ENCODE data around the gene ANKS1B. TPM values are rescaled to one million over a fixed set of nuclear protein-coding genes. Genes with fewer than 3 reads are reported as not detected.
A peak's percentile ranks its signal among the peaks of the same experiment; 100 is the strongest.

ANKS1B gene
- total RNA-seq: not detected
- total RNA-seq (2013): not detected

- Mint-ChIP-seq H3K4me1 (peaks cover 0 to 6% of the 10 kb centered on the region in 2 donors), H3K4me3 (peak within 1 kb of the TSS; percentile 25), H3K9me3 (no peaks in the 10 kb centered on the region), H3K27ac (no peak within 1 kb of the TSS), H3K27me3 (ENCODE audit: low read depth in 2 of 2) (peaks cover 33 to 40% of the 10 kb centered on the region in 2 donors), H3K36me3 (no peaks in the 10 kb centered on the region)
- under 1% methylated on average over 98 of the region's 98 CpGs for WGBS (ENCODE audit: insufficient coverage)
- DNase-seq (no peak), ATAC-seq (no peak)
- peaks cover 5% of the 10 kb centered on the region for H3K4me1 ChIP-seq (ENCODE audit: control insufficient read depth, insufficient read depth, low read length)
- no peak within 1 kb of the TSS for H3K27ac ChIP-seq (ENCODE audit: low read length)
- H3K9me3 ChIP-seq (ENCODE audit: control insufficient read depth, insufficient read depth, low read length): no peaks in the 10 kb centered on the region
- TF ChIP-seq, protein P1, sequence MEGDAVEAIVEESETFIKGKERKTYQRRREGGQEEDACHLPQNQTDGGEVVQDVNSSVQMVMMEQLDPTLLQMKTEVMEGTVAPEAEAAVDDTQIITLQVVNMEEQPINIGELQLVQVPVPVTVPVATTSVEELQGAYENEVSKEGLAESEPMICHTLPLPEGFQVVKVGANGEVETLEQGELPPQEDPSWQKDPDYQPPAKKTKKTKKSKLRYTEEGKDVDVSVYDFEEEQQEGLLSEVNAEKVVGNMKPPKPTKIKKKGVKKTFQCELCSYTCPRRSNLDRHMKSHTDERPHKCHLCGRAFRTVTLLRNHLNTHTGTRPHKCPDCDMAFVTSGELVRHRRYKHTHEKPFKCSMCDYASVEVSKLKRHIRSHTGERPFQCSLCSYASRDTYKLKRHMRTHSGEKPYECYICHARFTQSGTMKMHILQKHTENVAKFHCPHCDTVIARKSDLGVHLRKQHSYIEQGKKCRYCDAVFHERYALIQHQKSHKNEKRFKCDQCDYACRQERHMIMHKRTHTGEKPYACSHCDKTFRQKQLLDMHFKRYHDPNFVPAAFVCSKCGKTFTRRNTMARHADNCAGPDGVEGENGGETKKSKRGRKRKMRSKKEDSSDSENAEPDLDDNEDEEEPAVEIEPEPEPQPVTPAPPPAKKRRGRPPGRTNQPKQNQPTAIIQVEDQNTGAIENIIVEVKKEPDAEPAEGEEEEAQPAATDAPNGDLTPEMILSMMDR (IDR thresholded peaks at IDR 0.05): no peak
- no peaks in the 10 kb centered on the region for H3K36me3 ChIP-seq (ENCODE audit: control insufficient read depth, insufficient read depth, low read length)
- H3K27me3 ChIP-seq (ENCODE audit: control insufficient read depth, insufficient read depth, low read length): peaks cover 14% of the 10 kb centered on the region
- H3K4me3 ChIP-seq (ENCODE audit: low read length): no peak within 1 kb of the TSS
- intact Hi-C loops (cut with micrococcal nuclease): no loop called here
Observed at GRCh38 chr12:99984271-99985128, at the start of gene ANKS1B. ANKS1B (minus strand) TSS chr12:99984936; CDS start chr12:99984237, 699 bp downstream.

DNA sequence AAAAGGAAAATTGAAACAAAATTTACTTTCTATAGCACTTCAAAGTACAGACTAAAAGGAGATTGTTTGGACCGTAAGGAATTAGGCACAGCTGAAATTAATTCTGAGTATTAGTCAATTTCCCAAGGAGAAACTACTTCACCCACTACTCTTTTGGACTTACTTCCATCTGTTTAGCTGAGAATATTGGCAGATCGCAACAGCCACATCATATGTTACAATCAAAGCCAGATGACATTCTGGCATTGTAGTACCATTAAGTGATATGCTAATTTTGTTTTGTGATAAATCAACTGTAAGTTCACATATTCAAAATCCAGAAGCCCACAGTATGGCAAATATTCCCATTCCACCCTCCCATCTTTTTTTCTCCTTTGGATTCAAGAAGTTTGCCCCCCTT, 47.1 kb upstream of the ANKS1B start:
- WGBS (ENCODE audit: insufficient coverage): 100% methylated on average over 2 of the region's 2 CpGs

DNA sequence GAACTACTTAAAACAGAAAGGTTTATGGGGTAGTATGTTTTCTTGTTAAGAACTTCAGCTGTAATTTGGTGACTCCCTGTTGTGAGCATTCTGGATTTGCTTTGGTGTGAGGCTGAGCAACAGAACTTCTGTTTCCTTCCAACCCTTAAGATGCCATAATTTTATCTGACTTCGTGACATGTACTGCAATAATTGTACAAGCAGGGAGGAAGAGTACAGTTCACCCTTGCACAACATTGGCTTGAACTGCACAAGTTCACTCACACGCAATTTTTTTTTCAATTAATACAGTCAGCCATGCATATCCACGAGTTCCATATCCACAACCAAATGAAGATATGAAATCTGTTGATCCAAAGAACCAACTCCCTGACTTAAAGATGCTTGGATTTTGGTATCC, 42.9 kb upstream of the ANKS1B start:
- Histone ChIP-seq H3K27ac (ENCODE audit: low read length) (no peak overlapping the region), H3K9me3 (ENCODE audit: control insufficient read depth, insufficient read depth, low read length) (no peaks in the 10 kb centered on the region), H3K4me1 (ENCODE audit: control insufficient read depth, insufficient read depth, low read length) (no peaks in the 10 kb centered on the region), H3K27me3 (ENCODE audit: control insufficient read depth, insufficient read depth, low read length) (no peaks in the 10 kb centered on the region), H3K4me3 (ENCODE audit: low read length) (no peak overlapping the region), H3K36me3 (ENCODE audit: control insufficient read depth, insufficient read depth, low read length) (no peaks in the 10 kb centered on the region)
- Mint-ChIP-seq H3K27ac (no peak overlapping the region), H3K4me3 (no peak overlapping the region), H3K4me1 (no peaks in the 10 kb centered on the region), H3K27me3 (ENCODE audit: low read depth in 2 of 2) (no peaks in the 10 kb centered on the region), H3K9me3 (no peaks in the 10 kb centered on the region), H3K36me3 (no peaks in the 10 kb centered on the region)
- intact Hi-C loops (cut with micrococcal nuclease): no loop called here
- 94% methylated on average over 3 of the region's 3 CpGs for WGBS (ENCODE audit: insufficient coverage)
- TF ChIP-seq, protein P1 (IDR thresholded peaks at IDR 0.05): no peak
- no peak for ATAC-seq
- no peak for DNase-seq

More for the DNA sequence above, 47.1 kb upstream of the ANKS1B start:
- Mint-ChIP-seq H3K4me3 (no peak overlapping the region), H3K36me3 (no peaks in the 10 kb centered on the region), H3K27me3 (ENCODE audit: low read depth in 2 of 2) (no peaks in the 10 kb centered on the region), H3K4me1 (no peaks in the 10 kb centered on the region), H3K9me3 (no peaks in the 10 kb centered on the region), H3K27ac (no peak overlapping the region)
- no peaks in the 10 kb centered on the region for H3K9me3 ChIP-seq (ENCODE audit: control insufficient read depth, insufficient read depth, low read length)
- H3K4me3 ChIP-seq (ENCODE audit: low read length): no peak overlapping the region
- DNase-seq (no peak), ATAC-seq (no peak)
- H3K27me3 ChIP-seq (ENCODE audit: control insufficient read depth, insufficient read depth, low read length): no peaks in the 10 kb centered on the region
- H3K36me3 ChIP-seq (ENCODE audit: control insufficient read depth, insufficient read depth, low read length): peaks cover 2% of the 10 kb centered on the region
- TF ChIP-seq, protein P1 (IDR thresholded peaks at IDR 0.05): no peak
- no peaks in the 10 kb centered on the region for H3K4me1 ChIP-seq (ENCODE audit: control insufficient read depth, insufficient read depth, low read length)
- H3K27ac ChIP-seq (ENCODE audit: low read length): no peak overlapping the region
- intact Hi-C loops (cut with micrococcal nuclease): no loop called here

Measured in natural killer cell (primary cell).